Umbilical cord (tissue), 2 donors: ENCODE results near the gene SLF1. TPM values are rescaled to one million over a fixed set of nuclear protein-coding genes. Genes with fewer than 3 reads are reported as not detected.
A peak's percentile ranks its signal among the peaks of the same experiment; 100 is the strongest.

Source experiments
- DNase-seq: peaks from one replicate; pipeline ENCODE4 v3.0.0-alpha.2; 2015; ENCODE audit warnings: low spot score
- total RNA-seq: library from RNA; depleted of rRNA; stranded (reverse); fragments of >200 nt; gene quantifications from one replicate; pipeline ENCODE4 v1.2.3, GENCODE V29; 2014; ENCODE audit warnings: low replicate concordance; ENCODE audit not compliant: insufficient read depth

The SLF1 gene
- total RNA-seq, 1 donor from 2014 or later = 132 TPM

GRCh38 chr5:94661086-94661485 is 42.6 kb downstream of the SLF1 start:
- DNase-seq = no peak

- no peak for DNase-seq
These were observed 49.5 kb downstream of the SLF1 start for GRCh38 chr5:94667937-94668336.

GRCh38 chr5:94670726-94671125 is 52.3 kb downstream of the SLF1 start:
- DNase-seq = no peak

DNA sequence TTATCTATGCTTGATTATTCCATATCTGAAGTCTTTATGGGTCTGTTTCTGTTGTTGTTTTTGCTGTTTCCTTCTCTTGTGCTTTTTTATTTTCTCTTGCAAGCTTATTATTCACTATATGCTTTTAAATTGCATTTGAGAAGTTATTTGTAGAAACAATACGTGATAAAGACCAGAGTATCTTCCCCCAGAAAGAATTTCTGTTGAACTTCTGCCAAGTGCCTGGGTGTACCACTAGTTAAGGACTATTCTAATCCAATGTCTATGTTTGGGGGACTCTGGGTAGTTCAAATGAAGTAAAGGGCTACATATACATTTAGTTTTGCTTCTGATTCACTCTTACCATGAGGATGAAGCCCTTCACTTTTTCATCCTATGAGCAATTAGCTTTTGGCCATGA is 54.3 kb downstream of the SLF1 start:
- peak; percentile 25 for DNase-seq

DNA sequence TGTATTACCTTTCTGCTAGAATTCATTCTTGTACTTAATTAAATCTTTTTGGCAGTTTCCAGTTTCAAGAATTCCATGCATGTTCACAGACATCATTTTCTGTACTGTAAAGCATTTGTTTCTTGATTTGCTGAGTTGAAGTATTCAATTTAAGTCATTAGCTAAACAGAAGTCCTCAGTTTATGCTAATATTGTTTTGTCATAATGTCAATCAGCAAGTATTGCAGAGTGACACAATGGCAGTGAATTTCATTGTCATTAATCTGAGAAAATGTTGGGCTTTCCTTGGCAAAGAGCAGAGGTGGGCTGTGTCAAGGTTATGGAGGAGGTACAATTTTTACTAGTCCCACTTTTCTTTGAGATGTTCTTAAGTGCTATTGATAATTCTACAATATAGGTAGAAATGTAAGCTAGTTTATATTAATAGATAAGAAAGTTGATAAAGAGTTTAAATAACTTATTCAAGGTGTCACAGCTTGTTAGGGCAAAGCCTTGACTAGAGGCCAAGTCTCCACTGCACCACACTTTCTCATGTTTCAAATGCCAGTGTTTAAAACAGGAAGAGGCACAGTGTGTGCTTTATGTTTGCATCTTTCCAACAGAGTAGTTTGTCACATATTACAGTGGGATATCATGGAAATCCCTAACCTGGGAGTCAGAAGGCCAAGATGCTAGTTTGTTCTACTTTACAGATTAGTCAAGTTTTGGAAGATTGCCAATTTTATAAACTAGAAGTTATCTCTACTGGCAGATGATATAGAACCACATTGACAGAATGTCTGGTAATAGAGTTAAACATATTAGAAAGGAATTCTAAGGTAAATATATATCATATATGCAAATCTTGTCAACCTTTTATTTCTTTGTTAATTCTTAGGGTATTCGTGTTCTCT is 56.3 kb downstream of the SLF1 start:
- no peak for DNase-seq

- no peak for DNase-seq
These were observed 57.6 kb downstream of the SLF1 start for GRCh38 chr5:94675965-94676618.

DNA sequence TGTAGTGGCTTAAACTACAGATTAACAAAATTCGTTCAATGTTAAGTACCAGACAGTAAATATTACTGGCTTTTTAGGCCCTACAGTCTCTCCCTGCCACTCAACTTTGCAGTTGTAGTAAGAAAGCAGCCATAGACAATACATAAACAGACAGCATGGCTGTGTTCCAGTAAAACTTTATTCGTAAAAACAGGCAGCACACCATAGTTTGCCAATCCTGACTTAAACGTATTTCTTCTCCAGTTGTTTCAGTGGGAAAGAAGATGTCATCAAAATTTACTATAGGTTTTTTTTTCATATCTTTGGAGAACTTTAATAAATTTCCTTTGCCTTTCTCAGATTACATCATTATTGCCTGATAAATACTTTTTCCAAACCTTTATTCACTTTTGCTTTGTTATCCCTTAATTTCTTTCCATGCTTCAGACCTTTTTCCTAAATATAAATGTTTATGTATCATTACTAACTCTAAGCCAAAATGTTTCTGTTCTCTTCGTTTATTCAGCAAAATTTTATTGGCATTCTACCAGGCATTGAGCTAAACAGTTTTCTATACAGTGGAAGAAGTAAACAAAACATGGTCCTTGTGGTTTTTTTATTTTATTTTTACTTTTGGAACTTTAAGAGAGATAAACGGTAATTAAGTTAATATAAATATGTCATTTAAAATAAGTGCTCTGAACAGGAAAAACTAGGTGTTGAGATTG is 64.5 kb downstream of the SLF1 start:
- no peak for DNase-seq

DNA sequence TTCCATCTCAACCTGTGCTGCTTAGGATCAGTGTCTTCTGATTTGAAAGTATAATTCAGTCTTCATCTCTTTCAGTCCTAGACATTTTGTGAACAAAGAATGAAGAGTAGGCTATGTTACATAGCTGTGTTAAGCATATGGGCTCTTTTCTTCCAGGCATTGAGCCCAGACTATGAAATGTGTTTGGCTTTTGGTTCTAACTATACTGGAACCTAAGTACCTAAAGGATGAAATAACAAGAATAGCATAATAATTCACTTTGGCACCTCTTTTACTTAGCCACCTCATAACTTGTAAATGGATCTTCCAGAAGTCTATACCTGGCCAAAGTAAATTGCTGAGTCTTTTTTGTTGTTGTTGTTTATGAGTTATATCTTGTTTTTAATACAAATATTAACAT is 71.4 kb downstream of the SLF1 start:
- no peak for DNase-seq

DNA sequence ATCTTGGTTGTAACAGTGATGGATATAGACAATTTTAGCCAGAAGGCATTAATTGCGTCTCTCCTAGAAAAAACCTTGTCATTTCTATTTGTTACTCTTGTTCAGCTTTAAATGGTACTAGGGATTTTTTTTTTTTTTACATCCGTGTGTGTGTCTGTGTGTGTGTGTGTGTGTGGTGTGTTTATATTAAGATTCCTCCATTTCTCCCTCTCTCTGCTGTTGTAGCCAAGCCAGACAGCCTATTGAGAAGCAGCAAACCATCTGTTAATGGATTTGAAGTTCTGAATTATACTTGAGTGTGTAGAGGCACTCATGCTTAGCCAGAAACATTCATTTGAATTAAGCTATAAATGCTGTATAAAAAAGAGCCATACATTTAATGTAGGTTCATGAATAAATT is 72.3 kb downstream of the SLF1 start:
- peak; percentile 5 for DNase-seq

- DNase-seq = no peak
These were observed 72.8 kb downstream of the SLF1 start for GRCh38 chr5:94691291-94691690.

- no peak for DNase-seq
These were observed 73.5 kb downstream of the SLF1 start for GRCh38 chr5:94691949-94692348.

DNA sequence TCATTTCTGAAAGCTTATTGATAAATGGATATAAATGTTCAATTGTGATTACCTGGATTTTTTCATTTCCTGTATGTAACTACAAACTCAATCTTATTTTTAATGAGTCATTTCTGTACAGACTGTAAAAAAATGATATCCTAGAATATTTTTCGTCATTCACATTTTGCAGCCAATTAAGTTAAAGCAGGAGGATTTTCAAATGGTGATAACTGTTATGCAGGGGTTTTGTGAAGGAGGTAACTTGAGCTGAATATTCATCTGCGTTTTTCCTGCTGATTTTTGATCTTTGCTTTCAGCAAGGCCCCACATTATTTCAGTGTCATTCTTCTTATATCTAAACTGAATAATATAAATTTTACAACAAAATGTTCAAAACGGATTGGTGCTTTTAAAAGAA is 74.1 kb downstream of the SLF1 start:
- no peak for DNase-seq

- DNase-seq = peak; percentile 58
These were observed 74.8 kb downstream of the SLF1 start for GRCh38 chr5:94693043-94693822.

- no peak for DNase-seq
These were observed 75.4 kb downstream of the SLF1 start for GRCh38 chr5:94693845-94694370.

DNA sequence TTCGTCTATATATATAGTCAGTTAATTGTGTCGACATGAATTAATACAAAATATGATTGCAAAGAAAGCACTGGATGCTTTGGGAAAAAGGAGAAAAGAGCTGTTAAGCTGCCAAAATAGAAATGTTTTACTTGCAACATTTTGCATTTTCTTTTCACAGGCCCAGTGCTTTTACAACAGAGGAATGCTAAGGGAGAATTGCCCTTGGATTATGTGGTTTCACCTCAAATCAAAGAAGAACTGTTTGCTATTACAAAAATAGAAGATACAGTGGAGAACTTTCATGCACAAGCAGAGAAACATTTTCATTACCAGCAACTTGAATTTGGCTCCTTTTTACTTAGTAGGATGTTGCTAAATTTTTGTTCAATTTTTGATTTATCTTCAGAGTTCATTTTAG is 76.2 kb downstream of the SLF1 start:
- no peak for DNase-seq

DNA sequence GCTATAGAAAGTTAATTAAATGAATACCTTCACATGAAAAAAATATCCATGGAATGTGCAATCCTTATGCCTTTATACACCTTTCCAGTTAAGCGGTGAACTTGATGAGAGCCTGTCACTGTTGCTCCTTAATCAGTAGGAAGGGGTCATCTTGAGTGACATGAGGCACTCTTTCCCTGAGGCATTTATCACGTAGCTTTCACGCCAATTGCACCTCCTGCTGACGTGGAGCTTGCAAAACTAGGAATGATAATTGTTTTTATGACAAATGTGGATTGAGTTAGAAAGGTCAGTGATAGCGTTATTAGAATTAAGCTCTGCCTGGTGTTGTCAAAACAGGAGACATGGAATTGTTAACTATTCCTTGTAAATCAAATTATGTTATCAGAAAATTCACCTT is 79.7 kb downstream of the SLF1 start:
- no peak for DNase-seq

- no peak for DNase-seq
These were observed 81.1 kb downstream of the SLF1 start for GRCh38 chr5:94699562-94699961.

DNA sequence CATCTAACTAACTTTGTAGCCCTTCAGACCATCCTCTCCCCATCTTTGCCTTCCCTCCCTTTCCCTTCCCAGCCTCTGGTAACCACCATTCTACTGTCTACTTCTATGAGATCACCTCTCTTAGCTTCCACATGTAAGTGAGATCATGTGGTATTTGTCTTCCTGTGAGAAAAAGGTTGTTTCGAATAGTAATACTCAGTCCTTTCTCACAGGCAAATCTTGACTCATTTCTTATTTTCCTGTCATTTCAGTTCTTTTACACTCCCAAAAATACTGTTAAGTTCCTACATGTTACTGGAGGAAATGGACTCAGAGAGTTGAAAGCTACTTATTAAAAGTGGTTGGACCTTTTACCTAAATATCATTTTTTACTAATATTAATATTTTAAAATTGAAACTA is 82.1 kb downstream of the SLF1 start:
- no peak for DNase-seq

GRCh38 chr5:94702729-94703128 is 84.3 kb downstream of the SLF1 start:
- no peak for DNase-seq

- no peak for DNase-seq
These were observed 87.0 kb downstream of the SLF1 start for GRCh38 chr5:94705427-94705826.

DNA sequence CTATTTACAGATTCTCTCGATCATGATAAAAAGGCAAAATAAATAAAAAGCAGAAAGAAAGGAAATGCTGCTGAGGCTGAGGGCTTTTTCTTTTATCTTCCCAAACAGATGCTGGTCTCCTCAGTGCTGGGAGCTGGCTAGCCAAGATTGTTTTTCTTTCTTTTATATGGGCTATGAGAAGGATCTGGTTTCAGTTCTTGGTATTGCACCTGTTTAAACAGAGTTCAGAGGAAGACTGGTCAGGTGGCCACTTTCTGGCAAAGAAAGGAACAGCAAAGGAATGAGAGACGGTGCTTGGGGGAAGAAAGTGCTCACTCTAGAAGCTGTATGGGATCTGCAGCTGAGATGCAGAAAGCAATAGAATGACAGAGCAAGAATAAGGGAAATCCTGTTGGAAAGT is 88.9 kb downstream of the SLF1 start:
- DNase-seq = no peak

DNA sequence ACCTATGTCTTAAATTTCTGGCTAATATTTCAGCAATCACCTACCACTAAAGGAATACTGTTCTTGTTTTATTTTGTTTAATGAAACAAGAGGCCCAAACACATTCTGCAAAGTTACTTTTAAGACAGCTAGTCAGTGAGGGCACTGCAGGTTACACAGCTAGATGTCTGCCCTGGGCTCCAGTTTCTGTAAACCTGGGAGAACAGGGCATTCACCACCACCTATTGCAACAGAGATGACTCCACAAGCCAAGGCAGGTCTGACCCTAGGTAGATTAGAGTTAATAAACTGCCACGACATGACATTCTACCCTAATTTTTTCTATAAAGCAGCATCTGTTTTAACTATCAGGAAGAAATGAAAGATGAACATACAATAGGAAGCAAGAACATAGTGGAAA is 90.8 kb downstream of the SLF1 start:
- no peak for DNase-seq
